Measurements from ENCODE around the gene MRPL34. TPM values are rescaled to one million over a fixed set of nuclear protein-coding genes. Genes with fewer than 3 reads are reported as not detected.

Gene MRPL34
- total and polyA plus RNA-seq, 9 donors, result 25.0 to 43.0 (median 35.5) TPM

DNA sequence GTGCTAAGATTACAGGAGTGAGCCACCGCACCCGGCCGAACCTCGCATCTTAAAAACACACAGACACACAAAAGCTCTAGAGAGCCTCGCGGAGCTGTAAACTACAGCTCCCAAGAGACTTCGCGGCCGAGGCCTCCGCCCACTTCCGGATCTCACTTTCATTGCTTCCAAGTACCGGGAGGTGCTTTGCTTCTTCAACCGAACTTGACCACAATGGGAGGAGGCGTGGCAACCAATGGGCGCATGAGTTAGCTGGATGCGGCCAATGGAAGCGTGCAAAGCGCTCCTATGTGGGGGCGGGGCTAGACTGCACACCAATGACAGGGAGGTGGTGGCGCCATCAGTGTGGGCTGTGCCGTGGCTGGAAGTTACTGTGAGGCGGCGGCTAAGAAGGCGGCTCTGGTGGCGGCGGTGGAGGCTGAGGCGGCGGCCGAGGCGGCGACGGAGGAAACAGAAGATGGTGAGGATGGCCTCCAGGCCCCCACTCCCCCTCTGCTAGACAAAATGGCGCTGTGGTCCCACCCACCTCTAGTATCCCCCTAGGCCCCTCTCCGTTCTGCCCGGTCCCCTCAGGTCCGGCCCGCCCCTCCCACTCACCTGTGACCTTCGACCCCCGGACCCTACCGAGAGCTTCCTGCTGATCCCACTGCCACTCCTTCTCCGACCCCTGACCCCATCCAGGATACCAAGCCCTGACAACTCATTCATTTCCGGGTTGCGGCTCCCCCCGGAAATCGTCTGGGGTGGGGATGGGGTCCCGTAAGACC is 3.7 kb downstream of the MRPL34 start, which contains the start of gene DDA1:
Gene DDA1, plus strand, starts transcription at position 366 of the 767 bp plus-strand sequence. Its CDS starts 92 bp downstream, at position 458.
- peak within 1 kb of the TSS; percentile 93 for H3K4me3 ChIP-seq (ENCODE audit: low read length)
- H3K27me3 ChIP-seq (ENCODE audit: control insufficient read depth, insufficient read depth, low read length), result no peaks in the 10 kb centered on the region
- H3K27ac ChIP-seq (ENCODE audit: low read length), result peak within 1 kb of the TSS; percentile 71
- DNase-seq, result peak; percentile 100
- peaks cover 22% of the 10 kb centered on the region for H3K36me3 ChIP-seq (ENCODE audit: control insufficient read depth, insufficient read depth, low read length)
- H3K9me3 ChIP-seq (replicated peaks; ENCODE audit: control insufficient read depth, low read depth, low read length), result no peaks in the 10 kb centered on the region
- WGBS (ENCODE audit: insufficient coverage), result under 1% methylated on average over 36 of the region's 46 CpGs
- H3K4me1 ChIP-seq (ENCODE audit: control insufficient read depth, insufficient read depth, low read length), result peaks cover 27% of the 10 kb centered on the region

DNA sequence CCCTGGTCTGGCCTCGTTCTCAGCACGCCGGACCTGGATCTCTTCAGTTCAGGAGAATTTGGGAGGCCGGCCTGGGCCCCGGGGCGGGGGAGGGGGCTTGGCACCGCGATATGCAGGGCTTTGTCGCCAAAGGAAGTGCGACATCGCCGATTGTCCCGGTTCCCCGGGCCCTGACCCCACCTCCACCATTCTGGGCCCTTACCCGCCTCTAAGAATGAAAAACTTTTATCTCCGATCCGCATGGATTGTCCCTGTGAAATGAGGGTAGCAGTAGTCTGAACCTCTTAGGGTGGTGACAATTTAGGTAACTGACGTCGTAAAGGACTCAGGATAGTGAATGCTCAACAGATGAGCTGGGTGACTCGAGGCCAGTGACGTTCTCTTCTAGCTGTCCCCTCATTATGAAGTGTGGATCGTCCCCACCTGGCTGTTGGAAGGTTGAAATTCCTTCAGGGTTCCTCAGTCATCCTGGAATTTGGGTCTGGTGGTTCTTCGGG is 4.3 kb downstream of the MRPL34 start:
- H3K27ac ChIP-seq (ENCODE audit: low read length), result peak overlapping the region; percentile 71
- DNase-seq, result no peak
- peak overlapping the region; percentile 93 for H3K4me3 ChIP-seq (ENCODE audit: low read length)
- H3K9me3 ChIP-seq (replicated peaks; ENCODE audit: control insufficient read depth, low read depth, low read length), result no peaks in the 10 kb centered on the region
- peaks cover 27% of the 10 kb centered on the region for H3K36me3 ChIP-seq (ENCODE audit: control insufficient read depth, insufficient read depth, low read length)
- 8% methylated on average over 5 of the region's 23 CpGs for WGBS (ENCODE audit: insufficient coverage)
- H3K27me3 ChIP-seq (ENCODE audit: control insufficient read depth, insufficient read depth, low read length), result no peaks in the 10 kb centered on the region
- peaks cover 21% of the 10 kb centered on the region for H3K4me1 ChIP-seq (ENCODE audit: control insufficient read depth, insufficient read depth, low read length)

DNA sequence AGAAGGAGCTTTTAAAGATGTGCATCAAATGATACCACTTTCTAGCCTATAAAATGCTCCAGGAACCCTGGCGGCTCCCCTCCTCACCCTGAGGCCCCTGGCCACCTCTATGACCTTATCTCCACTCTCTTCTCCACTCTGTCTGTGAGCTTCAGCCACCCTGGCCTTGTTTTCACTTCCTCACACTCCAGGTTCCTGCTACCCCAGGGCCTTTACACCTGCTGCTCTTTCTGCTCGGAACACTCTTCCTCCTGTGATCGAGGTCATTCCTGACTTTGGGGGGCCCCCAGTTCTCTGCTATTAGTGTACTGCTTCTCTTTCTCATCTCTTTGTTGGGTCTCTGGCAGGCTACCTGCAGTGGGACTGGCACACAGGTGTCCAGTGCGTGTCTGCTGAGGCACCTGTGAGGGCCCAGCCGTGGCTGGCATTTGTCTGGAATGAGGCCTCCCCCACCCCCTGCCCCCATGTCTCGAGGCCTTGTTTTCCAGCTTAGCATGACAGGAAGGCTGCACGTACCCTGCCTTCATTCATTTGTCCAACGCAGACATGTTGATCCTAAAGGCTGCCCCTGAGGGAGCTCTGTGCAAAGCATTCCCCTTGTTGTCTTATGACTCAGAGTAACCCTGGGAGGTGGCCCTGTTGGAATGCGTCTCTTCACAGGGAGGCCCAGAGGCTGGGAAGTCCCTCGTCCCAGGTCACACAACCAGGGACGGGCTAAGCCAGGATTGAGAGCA is 6.0 kb downstream of the MRPL34 start:
- no peaks in the 10 kb centered on the region for H3K9me3 ChIP-seq (replicated peaks; ENCODE audit: control insufficient read depth, low read depth, low read length)
- H3K4me1 ChIP-seq (ENCODE audit: control insufficient read depth, insufficient read depth, low read length), result peaks cover 14% of the 10 kb centered on the region
- H3K36me3 ChIP-seq (ENCODE audit: control insufficient read depth, insufficient read depth, low read length), result peaks cover 37% of the 10 kb centered on the region
- WGBS (ENCODE audit: insufficient coverage), result 85% methylated on average over 10 of the region's 11 CpGs
- no peaks in the 10 kb centered on the region for H3K27me3 ChIP-seq (ENCODE audit: control insufficient read depth, insufficient read depth, low read length)
- H3K4me3 ChIP-seq (ENCODE audit: low read length), result no peak overlapping the region
- no peak overlapping the region for H3K27ac ChIP-seq (ENCODE audit: low read length)
- no peak for DNase-seq

DNA sequence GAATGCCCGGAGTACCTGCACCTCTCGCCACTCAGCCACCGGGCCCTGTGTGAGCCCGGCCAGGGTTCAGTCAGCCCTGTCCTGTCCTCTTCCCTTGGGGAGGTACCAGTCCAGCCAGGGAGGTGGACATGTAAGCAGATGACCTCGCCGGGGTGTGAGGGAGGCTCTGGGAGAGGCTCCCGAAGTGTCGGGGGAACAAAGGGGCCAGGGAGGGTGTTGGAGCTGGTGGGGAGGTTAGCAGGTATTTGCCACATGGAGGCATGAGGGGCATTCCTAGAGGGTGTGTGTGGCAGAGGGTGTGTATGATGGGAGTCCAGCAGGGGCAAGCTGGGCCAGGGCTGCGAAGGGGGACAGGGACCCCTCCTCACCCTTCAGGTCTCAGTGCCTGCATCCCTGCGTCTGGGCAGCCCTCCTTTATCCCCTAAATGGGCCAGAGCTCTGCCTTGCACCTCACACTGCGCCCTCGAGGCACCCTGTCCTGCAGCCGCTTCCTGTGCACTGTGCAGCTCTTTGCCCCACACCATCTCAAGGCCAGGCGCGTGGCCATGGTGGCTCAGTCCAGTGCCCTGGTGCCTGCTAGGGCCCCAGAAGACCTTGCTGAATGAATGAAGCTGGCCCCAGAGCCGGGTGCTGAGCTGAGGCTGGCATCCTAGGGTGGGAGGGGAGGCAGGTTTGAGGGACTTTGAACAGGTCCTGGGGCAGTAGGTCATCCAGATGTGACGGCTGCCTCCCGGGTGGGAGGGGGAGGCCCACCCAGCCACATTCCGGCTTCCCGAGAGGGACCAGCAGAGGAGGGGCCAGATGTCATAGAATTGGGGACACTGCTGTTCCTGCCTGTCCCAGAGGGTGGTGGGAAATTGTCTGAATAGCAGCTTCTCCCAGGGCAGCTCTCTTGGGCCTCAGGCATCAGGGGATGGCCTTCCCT is 6.8 kb downstream of the MRPL34 start:
- Histone ChIP-seq H3K27ac (ENCODE audit: low read length) (no peak overlapping the region), H3K36me3 (ENCODE audit: control insufficient read depth, insufficient read depth, low read length) (peaks cover 37% of the 10 kb centered on the region), H3K4me3 (ENCODE audit: low read length) (no peak overlapping the region), H3K27me3 (ENCODE audit: control insufficient read depth, insufficient read depth, low read length) (no peaks in the 10 kb centered on the region), H3K9me3 (replicated peaks; ENCODE audit: control insufficient read depth, low read depth, low read length) (no peaks in the 10 kb centered on the region), H3K4me1 (ENCODE audit: control insufficient read depth, insufficient read depth, low read length) (peaks cover 14% of the 10 kb centered on the region)
- no peak for DNase-seq
- WGBS (ENCODE audit: insufficient coverage), result 80% methylated on average over 17 of the region's 20 CpGs

DNA sequence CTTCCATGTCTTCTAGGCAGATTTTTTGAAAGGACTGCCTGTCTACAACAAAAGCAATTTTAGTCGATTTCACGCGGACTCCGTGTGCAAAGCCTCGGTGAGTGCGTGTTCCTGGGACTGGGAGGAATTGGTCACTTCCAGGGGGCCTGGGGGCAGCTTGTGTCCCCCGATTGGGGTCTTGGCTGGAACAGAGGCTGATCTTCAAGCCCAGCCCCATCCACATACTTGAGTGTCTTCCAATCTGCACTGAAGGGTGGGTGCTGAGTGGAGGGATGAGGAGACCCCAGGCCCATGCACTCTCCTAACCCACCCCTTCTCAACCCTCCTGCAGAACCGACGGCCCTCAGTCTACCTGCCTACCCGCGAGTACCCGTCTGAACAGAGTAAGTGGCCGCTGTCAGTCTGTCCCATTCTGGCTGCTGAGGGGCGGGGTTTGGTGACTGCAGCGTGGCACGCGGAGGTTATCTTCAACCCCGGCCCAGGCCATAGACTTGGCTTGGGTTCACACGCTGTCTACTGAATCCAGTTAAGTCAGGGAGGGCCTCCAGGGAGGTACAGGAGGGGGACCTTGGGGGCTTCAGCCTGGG is 8.4 kb downstream of the MRPL34 start:
- H3K27ac ChIP-seq (ENCODE audit: low read length), result no peak overlapping the region
- peaks cover 43% of the 10 kb centered on the region for H3K36me3 ChIP-seq (ENCODE audit: control insufficient read depth, insufficient read depth, low read length)
- peaks cover 12% of the 10 kb centered on the region for H3K4me1 ChIP-seq (ENCODE audit: control insufficient read depth, insufficient read depth, low read length)
- WGBS (ENCODE audit: insufficient coverage), result 91% methylated on average over 12 of the region's 19 CpGs
- no peaks in the 10 kb centered on the region for H3K27me3 ChIP-seq (ENCODE audit: control insufficient read depth, insufficient read depth, low read length)
- H3K4me3 ChIP-seq (ENCODE audit: low read length), result no peak overlapping the region
- H3K9me3 ChIP-seq (replicated peaks; ENCODE audit: control insufficient read depth, low read depth, low read length), result no peaks in the 10 kb centered on the region
- DNase-seq, result no peak

DNA sequence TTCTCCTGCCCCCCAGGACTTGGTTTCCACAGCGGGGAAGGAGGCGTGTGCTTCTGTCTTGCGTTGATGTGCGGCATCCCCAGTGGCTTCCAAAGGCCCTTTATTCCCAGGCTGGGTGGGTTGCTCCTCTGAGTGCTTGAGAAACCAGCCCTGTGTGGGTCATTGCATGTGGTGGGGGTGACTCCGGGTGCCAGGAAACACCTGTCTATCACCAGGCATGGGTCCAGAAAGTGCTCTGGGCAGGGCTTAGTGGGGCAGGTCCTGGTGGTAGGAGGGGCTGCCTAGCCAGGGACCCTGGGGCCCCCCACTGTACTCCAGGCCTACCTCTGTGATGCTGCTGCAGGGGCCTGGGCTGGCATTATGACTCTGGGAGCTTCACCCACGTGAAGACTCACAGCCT is 13.3 kb downstream of the MRPL34 start:
- H3K4me3 ChIP-seq (ENCODE audit: low read length), result no peak overlapping the region
- H3K9me3 ChIP-seq (replicated peaks; ENCODE audit: control insufficient read depth, low read depth, low read length), result no peaks in the 10 kb centered on the region
- DNase-seq, result no peak
- H3K27me3 ChIP-seq (ENCODE audit: control insufficient read depth, insufficient read depth, low read length), result no peaks in the 10 kb centered on the region
- WGBS (ENCODE audit: insufficient coverage), result 57% methylated on average over 1 of the region's 6 CpGs
- no peaks in the 10 kb centered on the region for H3K4me1 ChIP-seq (ENCODE audit: control insufficient read depth, insufficient read depth, low read length)
- H3K27ac ChIP-seq (ENCODE audit: low read length), result no peak overlapping the region
- H3K36me3 ChIP-seq (ENCODE audit: control insufficient read depth, insufficient read depth, low read length), result peaks cover 59% of the 10 kb centered on the region

DNA sequence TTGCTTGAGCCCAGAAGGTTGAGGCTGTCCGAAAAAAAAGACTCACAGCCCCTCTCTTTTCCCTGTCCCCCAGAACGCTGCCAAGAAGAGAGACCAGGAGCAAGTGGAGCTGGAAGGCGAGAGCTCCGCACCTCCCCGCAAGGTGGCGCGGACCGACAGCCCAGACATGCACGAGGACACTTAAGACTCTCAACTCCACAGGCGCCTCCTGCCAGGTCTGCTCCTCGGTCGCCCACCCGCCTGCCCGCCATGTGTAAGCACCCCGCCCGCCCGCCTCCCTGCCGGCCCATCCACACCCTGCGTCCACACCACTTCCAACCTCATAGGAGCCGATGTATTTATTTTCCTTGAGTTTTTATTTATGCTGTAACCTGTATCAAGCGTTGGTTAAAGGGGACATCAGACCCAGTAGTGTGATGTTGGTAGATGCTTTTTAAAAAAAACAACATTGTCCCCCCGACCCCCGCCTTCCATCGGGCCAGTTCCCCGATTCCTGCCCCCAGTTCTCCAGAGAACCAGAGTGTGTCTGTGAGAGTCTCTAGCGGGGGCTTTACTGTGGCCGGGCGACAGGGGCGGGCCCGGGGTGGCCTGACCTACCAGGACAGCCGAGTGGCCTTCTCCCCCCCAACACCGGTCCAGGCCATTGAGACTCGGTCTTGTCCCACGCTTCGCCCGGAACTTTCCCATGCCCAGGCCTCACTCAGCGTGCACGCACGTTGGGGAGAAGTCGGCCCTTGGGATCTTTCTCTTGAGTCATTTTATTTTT is 14.0 kb downstream of the MRPL34 start:
- Histone ChIP-seq H3K27ac (ENCODE audit: low read length) (no peak overlapping the region), H3K4me3 (ENCODE audit: low read length) (no peak overlapping the region), H3K36me3 (ENCODE audit: control insufficient read depth, insufficient read depth, low read length) (peaks cover 55% of the 10 kb centered on the region), H3K27me3 (ENCODE audit: control insufficient read depth, insufficient read depth, low read length) (no peaks in the 10 kb centered on the region), H3K4me1 (ENCODE audit: control insufficient read depth, insufficient read depth, low read length) (peaks cover 3% of the 10 kb centered on the region), H3K9me3 (replicated peaks; ENCODE audit: control insufficient read depth, low read depth, low read length) (no peaks in the 10 kb centered on the region)
- WGBS (ENCODE audit: insufficient coverage), result 89% methylated on average over 31 of the region's 40 CpGs
- DNase-seq, result no peak

DNA sequence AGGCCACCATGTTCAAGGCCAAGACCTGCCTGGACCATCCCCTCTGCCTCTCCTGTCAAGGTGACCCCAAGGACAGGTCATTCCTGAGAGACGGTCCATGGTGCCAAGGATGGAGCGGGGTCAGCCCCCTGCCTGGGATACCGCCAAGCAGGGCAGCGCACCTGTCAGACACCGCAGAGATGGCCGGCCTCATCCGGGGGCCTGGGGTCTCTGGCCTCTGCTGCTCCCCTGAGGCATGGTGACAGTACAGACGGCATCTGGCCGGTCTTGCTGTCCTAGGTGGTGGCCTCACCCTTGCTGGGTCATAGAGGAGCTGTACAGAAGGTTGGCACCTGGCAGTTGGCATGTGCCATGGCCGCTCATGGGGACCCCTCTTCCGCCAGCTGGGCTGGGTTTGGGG is 14.8 kb downstream of the MRPL34 start:
- 88% methylated on average over 9 of the region's 11 CpGs for WGBS (ENCODE audit: insufficient coverage)
- no peaks in the 10 kb centered on the region for H3K27me3 ChIP-seq (ENCODE audit: control insufficient read depth, insufficient read depth, low read length)
- H3K4me3 ChIP-seq (ENCODE audit: low read length), result no peak overlapping the region
- H3K36me3 ChIP-seq (ENCODE audit: control insufficient read depth, insufficient read depth, low read length), result peaks cover 58% of the 10 kb centered on the region
- no peak for DNase-seq
- peaks cover 3% of the 10 kb centered on the region for H3K4me1 ChIP-seq (ENCODE audit: control insufficient read depth, insufficient read depth, low read length)
- H3K27ac ChIP-seq (ENCODE audit: low read length), result no peak overlapping the region
- H3K9me3 ChIP-seq (replicated peaks; ENCODE audit: control insufficient read depth, low read depth, low read length), result no peaks in the 10 kb centered on the region

Measured in muscle of leg (tissue), 11 donors.